HG03039 (cell line): ENCODE data around the gene CLEC4C.

Experiments
- ATAC-seq: cut with Tn5 transposase; IDR thresholded peaks from one replicate; pipeline ENCODE4 v1.9.1; 2021; ENCODE audit warnings: mild to moderate bottlenecking, moderate library complexity; ENCODE audit not compliant: unreplicated experiment

Gene CLEC4C

DNA sequence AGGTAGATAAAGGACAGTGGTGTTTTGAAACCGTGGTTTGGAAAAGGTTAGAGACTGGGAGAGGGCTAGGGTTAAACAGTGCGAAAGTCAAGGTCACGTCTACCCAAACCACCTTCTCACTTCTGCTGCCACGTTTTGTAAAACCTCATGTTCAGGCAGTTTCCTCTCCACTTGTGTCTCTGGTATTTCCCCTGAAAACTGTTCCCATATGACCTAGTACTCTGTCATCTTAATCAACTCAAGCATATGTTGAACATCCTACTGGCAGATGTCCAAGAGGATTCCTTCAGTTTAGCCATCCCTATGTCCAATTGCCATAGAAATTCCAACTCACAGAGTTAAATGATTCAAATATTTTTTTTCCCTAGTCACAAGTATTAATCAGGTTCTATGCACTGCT is 17.4 kb downstream of the CLEC4C start:
- ATAC-seq: no peak

DNA sequence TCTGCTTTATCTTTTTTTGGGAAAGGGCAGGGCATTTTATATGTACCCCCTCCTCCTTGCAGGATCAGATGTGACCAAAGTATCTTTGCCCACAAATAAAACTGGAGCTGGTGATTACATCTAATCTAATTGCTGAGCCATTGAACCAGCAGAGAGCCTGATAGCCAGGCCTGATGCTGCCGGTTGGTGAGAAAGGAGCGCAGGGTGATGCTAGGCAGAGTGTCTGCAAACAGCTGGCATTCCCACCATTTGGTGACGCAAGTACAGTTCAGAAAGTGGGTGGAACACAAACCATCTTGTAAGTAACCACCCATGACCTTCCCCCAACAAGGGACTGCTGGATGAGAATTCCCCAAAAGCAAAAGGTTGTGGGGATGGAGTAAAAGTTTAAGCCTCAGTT is 23.2 kb downstream of the CLEC4C start:
- ATAC-seq: no peak

DNA sequence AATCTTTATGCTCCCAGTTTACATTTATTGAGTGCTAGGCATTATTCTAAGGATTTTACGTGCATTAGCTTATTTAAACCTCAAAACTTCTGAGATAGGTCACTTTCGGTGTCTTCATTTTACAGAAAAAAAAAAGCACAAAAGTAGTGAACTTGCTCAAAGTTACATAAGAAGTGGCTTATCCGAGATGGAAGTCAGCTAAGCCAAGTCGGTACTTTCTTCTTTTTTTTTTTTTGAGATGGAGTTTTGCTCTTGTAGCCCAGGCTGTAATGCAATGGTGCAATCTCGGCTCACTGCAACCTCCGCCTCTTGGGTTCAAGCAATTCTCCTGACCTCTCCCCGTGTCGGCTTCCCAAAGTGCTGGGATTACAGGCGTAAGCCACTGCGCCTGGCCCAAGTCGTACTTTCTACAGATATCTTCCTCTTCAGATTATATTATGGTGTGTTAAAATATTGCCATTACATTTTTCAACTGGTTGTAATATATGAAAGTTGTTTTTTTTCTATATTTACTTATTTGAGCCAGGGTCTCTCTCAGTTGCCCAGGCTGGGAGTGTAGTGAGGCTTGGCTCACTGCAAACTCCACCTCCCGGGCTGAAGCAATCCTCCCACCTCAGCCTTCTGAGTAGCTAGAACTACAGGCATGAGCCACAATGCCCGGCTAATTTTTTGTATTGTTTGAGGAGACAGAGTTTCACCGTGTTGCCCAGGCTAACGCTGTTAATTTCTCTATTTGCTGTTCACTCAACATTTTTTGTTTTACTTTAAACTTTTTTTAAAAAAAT is 27.0 kb downstream of the CLEC4C start:
- ATAC-seq: no peak

DNA sequence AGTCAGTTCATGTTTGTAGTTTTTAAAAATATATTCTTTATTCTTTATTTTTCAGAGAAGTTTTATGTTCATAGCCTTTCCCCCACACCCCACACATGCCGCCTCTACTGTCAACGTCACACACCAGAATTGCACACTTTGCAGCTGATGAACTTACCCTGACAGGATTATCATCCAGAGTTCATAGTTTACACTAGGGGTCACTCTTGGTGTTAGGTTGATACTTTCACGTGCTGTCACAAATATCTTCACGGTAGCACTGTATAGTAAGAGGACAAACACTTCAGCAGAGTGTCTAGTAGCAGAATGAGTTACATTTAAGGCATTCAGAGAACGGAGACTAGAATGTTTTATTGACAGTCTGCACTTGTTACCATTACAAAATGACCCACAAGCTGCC is 30.8 kb downstream of the CLEC4C start:
- ATAC-seq: no peak

DNA sequence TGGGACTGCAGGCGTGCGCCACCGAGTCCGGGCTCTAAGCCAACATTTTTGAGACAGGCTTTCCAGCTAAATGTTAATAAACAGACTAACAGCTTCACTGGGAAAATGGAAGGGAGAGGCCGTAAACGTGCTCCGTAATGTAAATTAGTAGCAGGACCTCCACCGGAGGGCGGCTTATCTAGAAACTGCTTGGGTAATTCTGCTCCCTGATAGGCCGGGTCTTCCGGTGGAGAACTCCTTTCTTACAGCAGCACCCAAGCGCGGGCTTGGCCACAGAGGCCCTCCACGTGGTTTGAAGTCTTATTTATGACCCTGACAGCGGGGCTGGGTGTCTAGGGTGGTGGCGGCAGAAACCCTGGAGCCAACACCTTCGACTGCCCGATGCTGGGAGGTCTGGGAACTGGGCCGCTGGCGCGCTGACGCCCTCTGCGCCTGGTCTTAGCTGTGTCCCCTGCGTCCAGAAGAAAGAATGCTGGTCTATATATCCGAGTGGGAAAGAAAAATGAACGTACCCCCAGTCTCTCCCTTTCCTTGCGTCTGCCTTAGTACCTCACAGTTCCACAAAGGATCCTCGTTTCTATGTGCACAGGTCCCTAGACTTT is 34.2 kb downstream of the CLEC4C start:
- no peak for ATAC-seq

DNA sequence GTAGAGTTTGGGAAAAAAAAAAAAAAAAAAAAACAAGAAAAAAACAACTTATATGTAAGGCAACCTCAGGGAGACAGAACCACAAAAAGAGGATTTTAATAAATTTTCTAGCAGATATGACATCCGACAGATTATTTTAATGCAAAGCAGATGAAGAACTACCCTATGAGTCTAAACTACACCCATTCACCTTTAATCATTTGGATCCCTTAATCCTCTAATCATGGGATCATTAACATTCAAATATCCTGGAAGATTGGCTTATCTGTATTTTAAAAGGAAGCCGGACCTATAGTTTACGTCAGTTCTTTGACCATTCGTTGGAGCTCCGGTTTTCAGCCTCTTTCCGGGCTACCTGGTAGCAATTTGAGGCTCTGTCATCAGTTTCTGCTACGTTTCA is 36.0 kb downstream of the CLEC4C start, which contains the start of gene DPPA3:
DPPA3 (plus strand) TSS at position 301 of the 400 bp plus-strand sequence. CDS start 138 bp downstream, outside the sequence.
- ATAC-seq: no peak

DNA sequence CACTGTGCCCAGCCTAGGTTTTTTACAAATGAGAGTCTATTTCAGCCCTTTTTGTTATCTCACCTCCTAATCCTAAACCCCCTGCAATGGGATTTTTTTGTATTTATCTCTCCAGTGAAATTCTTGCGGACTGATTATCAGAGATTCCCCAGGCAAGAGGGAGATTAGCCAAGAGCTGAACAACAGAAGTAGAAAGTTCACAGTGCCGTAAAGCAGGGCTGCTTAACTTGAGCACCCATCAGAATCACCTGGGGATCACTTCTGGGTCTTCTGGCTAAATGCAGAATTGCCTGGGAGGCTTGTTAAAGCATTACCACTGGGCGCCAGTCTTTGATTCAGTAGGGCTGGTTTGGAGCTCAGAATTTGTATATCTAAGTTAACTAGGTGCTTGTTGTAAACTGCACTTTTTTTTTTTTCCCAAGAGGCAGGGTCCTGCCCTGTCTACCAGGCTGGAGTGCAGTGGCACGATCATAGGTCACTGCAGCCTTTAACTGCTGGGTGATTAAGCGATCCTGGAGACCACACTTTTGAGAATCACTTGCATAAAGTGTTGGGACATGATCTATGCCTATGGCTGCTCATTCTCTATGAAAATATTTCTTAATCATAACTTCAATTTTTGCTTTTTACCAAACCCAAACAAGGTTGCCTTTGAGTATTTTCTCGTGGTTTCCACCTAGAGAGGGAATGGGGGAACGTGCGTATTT is 37.1 kb downstream of the CLEC4C start:
- no peak for ATAC-seq

DNA sequence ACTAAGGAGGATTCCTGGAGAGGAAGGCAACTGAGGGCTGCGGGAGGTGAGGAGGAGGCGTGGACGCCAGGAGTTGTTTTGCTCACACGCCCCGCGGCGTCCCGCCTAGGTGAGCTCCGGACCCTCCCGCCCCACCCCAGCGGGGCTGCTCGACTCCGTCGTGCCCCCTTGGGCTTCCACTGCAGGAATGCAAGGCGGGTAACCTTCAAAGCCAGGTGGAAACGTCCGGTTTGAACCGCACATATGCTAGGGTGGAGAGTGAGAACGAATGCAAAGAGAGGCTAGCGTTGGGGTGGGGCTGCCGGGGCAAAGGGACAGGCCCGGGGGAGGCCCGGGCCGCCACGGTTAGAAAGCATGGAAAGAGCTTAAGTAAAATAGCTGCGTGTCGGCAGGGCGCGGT is 41.3 kb downstream of the CLEC4C start:
- no peak for ATAC-seq

DNA sequence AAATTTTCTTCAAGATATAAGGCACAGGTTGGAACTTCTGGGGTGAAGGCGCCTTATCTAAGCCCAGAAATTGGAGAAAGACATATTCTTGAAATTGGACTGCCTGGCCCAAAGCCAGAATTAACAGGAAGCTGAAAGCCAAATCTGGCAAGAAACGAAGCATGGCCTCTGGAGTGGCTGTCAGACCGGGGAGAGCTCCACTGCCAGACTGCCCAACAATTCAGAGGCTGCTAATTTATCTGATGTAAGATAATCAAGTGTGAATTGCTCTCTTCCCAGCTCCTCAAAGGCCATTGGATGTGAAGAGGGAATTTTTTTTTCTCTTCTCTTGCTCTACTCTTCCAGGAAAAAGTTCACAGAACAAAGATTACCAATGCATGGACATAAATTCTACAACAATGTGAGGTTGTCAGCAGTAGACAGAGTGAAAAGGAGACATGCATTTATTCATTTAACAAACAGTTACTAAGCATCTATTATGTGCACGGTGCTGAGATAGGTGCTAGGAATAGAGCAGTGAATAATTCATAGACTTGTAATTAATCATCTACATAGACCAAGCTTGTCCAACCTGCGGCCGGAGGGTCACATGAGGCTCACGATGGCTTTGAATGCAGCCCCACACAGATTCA is 51.5 kb downstream of the CLEC4C start, which contains the start of gene GDF3:
GDF3 (minus strand) TSS at position 210 of the 632 bp plus-strand sequence; CDS start at position 163, 47 bp downstream.
- no peak for ATAC-seq

DNA sequence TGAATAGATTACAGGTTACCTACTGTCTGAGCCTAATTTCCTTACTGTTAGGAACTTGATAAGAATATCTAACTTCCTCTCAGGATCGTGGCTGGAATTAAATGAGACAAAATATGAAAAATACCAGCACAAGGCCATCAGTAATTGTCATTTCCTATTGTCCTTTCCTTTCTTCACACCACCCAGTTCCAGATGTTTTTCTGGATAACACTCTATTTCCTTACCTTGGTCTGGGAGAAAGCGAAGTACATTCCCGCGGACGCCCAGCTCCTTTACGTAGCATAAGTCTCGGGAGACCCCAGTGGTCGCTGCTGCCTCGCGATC is 52.0 kb downstream of the CLEC4C start:
- no peak for ATAC-seq

DNA sequence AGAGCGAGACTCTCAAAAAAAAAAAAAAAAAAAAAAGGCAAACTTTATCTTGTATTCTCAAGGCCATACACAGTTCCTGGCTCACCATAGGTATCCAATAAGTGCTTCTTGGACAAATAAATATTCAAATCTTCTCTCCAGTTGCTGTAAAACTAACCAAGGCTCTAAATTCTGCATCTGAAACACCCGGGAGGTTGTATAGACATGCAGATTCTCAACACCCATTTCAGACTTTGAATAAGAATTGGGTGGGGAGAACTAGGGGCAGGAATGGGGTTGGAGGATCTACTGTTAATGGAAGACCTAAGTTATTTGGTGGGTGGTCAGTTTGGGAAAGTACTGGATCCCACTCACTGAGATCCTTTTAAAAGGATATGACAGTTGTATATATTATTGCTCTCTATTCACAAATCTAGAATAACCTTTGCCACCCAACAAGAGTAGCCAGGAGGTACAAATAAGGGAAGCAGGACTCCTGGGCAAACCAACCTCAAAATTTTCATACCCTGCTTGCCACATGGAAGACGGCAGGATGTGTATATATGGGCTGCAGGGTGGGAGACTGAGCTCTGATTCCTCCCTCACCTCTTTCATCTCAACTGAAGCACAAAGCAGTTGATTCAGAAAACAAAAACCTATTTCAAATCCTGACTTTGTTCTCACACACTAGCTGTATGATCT is 52.5 kb downstream of the CLEC4C start:
- ATAC-seq: no peak

DNA sequence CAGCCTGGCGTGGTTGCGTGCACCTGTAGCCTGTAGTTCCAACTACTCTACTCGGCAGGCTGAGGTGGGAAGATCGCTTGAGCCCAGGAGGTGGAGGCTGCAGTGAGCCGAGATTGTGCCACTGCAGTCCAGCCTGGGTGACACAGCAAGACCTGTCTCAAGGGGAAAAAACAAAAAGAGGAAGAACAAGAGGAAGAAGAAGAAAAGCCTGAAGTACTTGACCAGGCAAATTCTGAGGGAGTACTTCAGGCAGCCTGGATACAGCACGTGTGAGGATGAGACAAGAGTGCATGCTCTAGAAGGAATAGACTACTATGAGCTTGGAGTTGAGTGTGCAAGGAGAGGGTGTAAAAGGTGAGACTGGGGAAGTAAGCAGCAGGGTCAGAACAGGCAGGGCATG is 53.4 kb downstream of the CLEC4C start:
- ATAC-seq: no peak

DNA sequence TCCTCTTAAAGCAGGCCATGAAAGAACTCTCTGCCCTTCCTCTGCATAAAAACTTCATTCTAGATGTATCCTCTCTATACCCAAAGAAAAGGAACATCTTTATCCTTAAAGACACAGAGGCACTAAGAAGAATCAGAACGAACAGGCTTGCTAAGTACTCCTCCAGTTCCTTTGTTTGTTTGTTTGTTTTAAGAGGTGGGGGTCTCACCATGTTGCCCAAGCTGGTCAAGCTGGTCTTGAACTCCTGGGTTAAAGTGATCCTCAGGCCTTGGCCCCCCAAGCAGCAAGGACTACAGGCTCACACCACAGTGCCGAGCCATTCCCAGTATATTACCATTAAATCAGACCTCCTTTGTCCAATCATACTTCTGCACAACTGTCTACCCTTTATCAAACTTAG is 65.6 kb downstream of the CLEC4C start:
- no peak for ATAC-seq
